ENCODE measurements around the gene OTULIN. TPM values are rescaled to one million over a fixed set of nuclear protein-coding genes. Genes with fewer than 3 reads are reported as not detected.

OTULIN gene
- total RNA-seq: 17.4 and 18.3 TPM in 2 replicates

DNA sequence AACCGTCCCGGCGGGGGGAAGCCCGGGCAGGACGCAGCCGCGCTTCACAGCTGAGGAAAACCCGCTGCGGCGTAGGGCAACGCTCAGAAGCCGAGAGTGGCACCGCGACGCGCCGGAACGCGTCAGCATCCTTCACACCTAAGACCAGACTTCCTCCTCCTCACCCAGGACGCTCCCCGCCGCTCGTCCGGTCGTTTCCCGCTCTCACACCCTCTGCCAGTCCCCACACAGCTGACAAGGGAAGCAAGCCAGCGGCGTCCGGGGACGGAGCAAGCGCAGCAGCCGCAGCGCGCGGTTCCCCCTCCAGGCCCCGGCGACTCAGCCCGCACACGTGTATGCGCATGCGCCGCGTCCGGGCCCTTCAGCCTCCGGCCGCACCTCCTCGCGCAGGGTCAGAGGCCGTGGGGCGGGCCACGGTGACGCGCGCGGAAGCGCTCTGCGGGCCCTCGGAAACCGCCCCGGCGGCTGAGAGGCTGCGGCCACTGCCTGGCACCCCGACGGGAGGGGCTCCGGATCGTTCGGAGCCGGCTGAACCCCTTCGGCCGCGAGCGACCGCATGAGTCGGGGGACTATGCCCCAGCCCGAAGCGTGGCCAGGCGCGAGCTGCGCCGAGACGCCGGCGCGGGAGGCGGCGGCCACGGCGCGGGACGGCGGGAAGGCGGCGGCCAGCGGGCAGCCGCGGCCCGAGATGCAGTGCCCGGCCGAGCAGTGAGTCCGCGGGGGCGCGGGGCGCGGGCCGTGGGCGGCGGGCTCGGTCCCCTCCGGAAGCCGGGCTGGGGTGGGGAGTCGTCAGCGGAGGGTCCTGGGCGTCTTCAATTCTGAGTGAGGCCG is at the start of gene OTULIN:
TSS of gene OTULIN (plus strand) at position 449 of the 831 bp plus-strand sequence. CDS start at position 557, 108 bp downstream.

Other genes starting within 250 kb of the OTULIN start
- 0.46 and 1.0 TPM in 2 replicates for gene OTULINL, start 82.9 kb upstream of the OTULIN start, total RNA-seq
- 73.7 and 83.0 TPM in 2 replicates for gene ANKH, start 207.1 kb downstream of the OTULIN start, total RNA-seq

All from smooth muscle cell of the pulmonary artery (primary cell).